GM11168 (cell line): ENCODE data around the gene FAM25C.
"Not testable (repeated sequence)": the region's sequence is repeated elsewhere in the genome, so short reads cannot be mapped to it uniquely, and the experiment has no call there.

Experiments used
- in situ Hi-C: fragments of 300-500 bp; cut with MboI; formaldehyde crosslinking; loops from one replicate; pipeline ENCODE4 v1.12.0; 2022; ENCODE audit warnings: low sequenced_read_pairs; ENCODE audit not compliant: unreplicated experiment

Gene FAM25C

GRCh38 chr10:47960699-47961098 lies 38.9 kb downstream of the FAM25C start:
- in situ Hi-C loops, result not testable (repeated sequence)

- in situ Hi-C loops, result not testable (repeated sequence)
Observed at GRCh38 chr10:47959677-47960076, 39.9 kb downstream of the FAM25C start.

GRCh38 chr10:47957158-47957557 lies 42.4 kb downstream of the FAM25C start:
- in situ Hi-C loops, result not testable (repeated sequence)

GRCh38 chr10:47947424-47947823 lies 52.2 kb downstream of the FAM25C start:
- in situ Hi-C loops, result loop anchor here (5.0 kb wide), 1 partner anchor 1510 kb away; no protein-coding TSS in a partner anchor
